Natural killer cell (primary cell): ENCODE measurements around the gene NAA35. TPM values are rescaled to one million over a fixed set of nuclear protein-coding genes. Genes with fewer than 3 reads are reported as not detected.

Experiments
- ATAC-seq, 3 donors: fragments of 150-1000 bp in 2 of 3; fragments of 200-7000 bp in 1 of 3; cut with Tn5 transposase; 1 replicate in 1 of 3; 2 replicates in 2 of 3; pipeline ENCODE4 v1.10.0; 2021; ENCODE audit warnings: mild to moderate bottlenecking in 2 of 3, moderate library complexity in 2 of 3
- DNase-seq, 2 donors: peaks; one replicate each; pipeline versions ENCODE4 v3.0.0 to v3.0.0-alpha.2; 2013 to 2021; ENCODE audit warnings: mixed read lengths in 1 of 2
- H3K27ac ChIP-seq: one replicate; pipeline ENCODE4 v1.5.1; 2013; ENCODE audit warnings: mild to moderate bottlenecking, low read length
- H3K27me3 ChIP-seq: one replicate; pipeline ENCODE4 v1.6.1; 2013; ENCODE audit warnings: low read length; ENCODE audit not compliant: control insufficient read depth, insufficient read depth
- H3K36me3 ChIP-seq: one replicate; pipeline ENCODE4 v1.6.1; 2013; ENCODE audit warnings: low read length; ENCODE audit not compliant: control insufficient read depth, insufficient read depth
- H3K4me1 ChIP-seq: one replicate; pipeline ENCODE4 v1.6.1; 2013; ENCODE audit warnings: low read length; ENCODE audit not compliant: control insufficient read depth, insufficient read depth
- H3K4me3 ChIP-seq: one replicate; pipeline ENCODE4 v1.5.1; 2013; ENCODE audit warnings: low read length
- H3K9me3 ChIP-seq: one replicate; pipeline ENCODE4 v1.6.1; 2013; ENCODE audit warnings: low read length; ENCODE audit not compliant: control insufficient read depth, insufficient read depth
- H3K27ac Mint-ChIP-seq, 2 donors: one replicate each; pipeline ENCODE4 v1.8.0; 2022; ENCODE audit warnings: mild to moderate bottlenecking in 2 of 2, mixed read lengths in 2 of 2, moderate library complexity in 1 of 2
- H3K27me3 Mint-ChIP-seq, 2 donors: one replicate each; pipeline ENCODE4 v1.8.0; 2022; ENCODE audit warnings: low read depth in 2 of 2, mixed read lengths in 2 of 2
- H3K36me3 Mint-ChIP-seq: one replicate; pipeline ENCODE4 v1.8.0; 2022; ENCODE audit warnings: mixed read lengths
- H3K4me1 Mint-ChIP-seq, 2 donors: one replicate each; pipeline ENCODE4 v1.8.0; 2022; ENCODE audit warnings: mixed read lengths in 2 of 2
- H3K4me3 Mint-ChIP-seq: one replicate; pipeline ENCODE4 v1.8.0; 2022; ENCODE audit warnings: mild to moderate bottlenecking, moderate library complexity, mixed read lengths
- H3K9me3 Mint-ChIP-seq, 2 donors: one replicate each; pipeline ENCODE4 v1.8.0; 2022; ENCODE audit warnings: mixed read lengths in 2 of 2
- WGBS: methylation state at CpG from one replicate; pipeline ENCODE4 v1.1.7; 2013; ENCODE audit warnings: missing lambda C conversion rate; ENCODE audit not compliant: insufficient coverage; 5-methylcytosine and 5-hydroxymethylcytosine counted together
- intact Hi-C: fragments of 100-400 bp; cut with micrococcal nuclease; formaldehyde crosslinking; loops from one replicate; pipeline ENCODE4 v1.14.2; 2022
- total RNA-seq, 4 donors: library from RNA; stranded (reverse); fragments of 120-200 nt in 1 of 4; gene quantifications; one replicate each; pipeline versions ENCODE4 v1.2.3 to v1.2.4, GENCODE V29; 2013 to 2022
- TF ChIP-seq, protein P1 (sequence below): fragments of 200-600 bp; IDR thresholded peaks from one replicate; pipeline ENCODE4 v1.8.0; 2022; ENCODE audit warnings: antibody characterized with exemption

NAA35 gene
- total RNA-seq, 3 donors from 2014 or later (not counting 1 experiment from before 2014, with no cell fraction given), result 19.9 to 27.6 (median 21.0) TPM

- Histone ChIP-seq H3K4me1 (no peaks in the 10 kb centered on the region), H3K27ac (no peak overlapping the region), H3K36me3 (no peaks in the 10 kb centered on the region), H3K27me3 (no peaks in the 10 kb centered on the region), H3K4me3 (no peak overlapping the region), H3K9me3 (no peaks in the 10 kb centered on the region)
- ATAC-seq (no peak), DNase-seq (no peak)
- no peaks in the 10 kb centered on the region for H3K9me3 Mint-ChIP-seq
- H3K4me3 Mint-ChIP-seq, result no peak overlapping the region
- H3K36me3 Mint-ChIP-seq, result no peaks in the 10 kb centered on the region
- H3K27me3 Mint-ChIP-seq, result peaks cover 0 to 3% of the 10 kb centered on the region in 2 donors
- intact Hi-C loops, result no loop called here
- H3K4me1 Mint-ChIP-seq, result no peaks in the 10 kb centered on the region
- no peak overlapping the region for H3K27ac Mint-ChIP-seq
- TF ChIP-seq, protein P1, sequence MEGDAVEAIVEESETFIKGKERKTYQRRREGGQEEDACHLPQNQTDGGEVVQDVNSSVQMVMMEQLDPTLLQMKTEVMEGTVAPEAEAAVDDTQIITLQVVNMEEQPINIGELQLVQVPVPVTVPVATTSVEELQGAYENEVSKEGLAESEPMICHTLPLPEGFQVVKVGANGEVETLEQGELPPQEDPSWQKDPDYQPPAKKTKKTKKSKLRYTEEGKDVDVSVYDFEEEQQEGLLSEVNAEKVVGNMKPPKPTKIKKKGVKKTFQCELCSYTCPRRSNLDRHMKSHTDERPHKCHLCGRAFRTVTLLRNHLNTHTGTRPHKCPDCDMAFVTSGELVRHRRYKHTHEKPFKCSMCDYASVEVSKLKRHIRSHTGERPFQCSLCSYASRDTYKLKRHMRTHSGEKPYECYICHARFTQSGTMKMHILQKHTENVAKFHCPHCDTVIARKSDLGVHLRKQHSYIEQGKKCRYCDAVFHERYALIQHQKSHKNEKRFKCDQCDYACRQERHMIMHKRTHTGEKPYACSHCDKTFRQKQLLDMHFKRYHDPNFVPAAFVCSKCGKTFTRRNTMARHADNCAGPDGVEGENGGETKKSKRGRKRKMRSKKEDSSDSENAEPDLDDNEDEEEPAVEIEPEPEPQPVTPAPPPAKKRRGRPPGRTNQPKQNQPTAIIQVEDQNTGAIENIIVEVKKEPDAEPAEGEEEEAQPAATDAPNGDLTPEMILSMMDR, result no peak
- WGBS, result 79% methylated on average over 11 of the region's 11 CpGs
These were observed 121.2 kb downstream of the NAA35 start for GRCh38 chr9:86061972-86062739.

GRCh38 chr9:86062845-86063693 is 122.1 kb downstream of the NAA35 start:
- Histone ChIP-seq H3K4me1 (no peaks in the 10 kb centered on the region), H3K27me3 (no peaks in the 10 kb centered on the region), H3K27ac (no peak overlapping the region), H3K9me3 (no peaks in the 10 kb centered on the region), H3K4me3 (no peak overlapping the region), H3K36me3 (no peaks in the 10 kb centered on the region)
- TF ChIP-seq, protein P1, result no peak
- peaks cover 0 to 3% of the 10 kb centered on the region in 2 donors for H3K27me3 Mint-ChIP-seq
- no peak overlapping the region for H3K4me3 Mint-ChIP-seq
- DNase-seq (no peak), ATAC-seq (no peak)
- no peaks in the 10 kb centered on the region for H3K4me1 Mint-ChIP-seq
- intact Hi-C loops, result no loop called here
- WGBS, result 85% methylated on average over 14 of the region's 16 CpGs
- H3K9me3 Mint-ChIP-seq, result no peaks in the 10 kb centered on the region
- H3K36me3 Mint-ChIP-seq, result no peaks in the 10 kb centered on the region
- H3K27ac Mint-ChIP-seq, result no peak overlapping the region

DNA sequence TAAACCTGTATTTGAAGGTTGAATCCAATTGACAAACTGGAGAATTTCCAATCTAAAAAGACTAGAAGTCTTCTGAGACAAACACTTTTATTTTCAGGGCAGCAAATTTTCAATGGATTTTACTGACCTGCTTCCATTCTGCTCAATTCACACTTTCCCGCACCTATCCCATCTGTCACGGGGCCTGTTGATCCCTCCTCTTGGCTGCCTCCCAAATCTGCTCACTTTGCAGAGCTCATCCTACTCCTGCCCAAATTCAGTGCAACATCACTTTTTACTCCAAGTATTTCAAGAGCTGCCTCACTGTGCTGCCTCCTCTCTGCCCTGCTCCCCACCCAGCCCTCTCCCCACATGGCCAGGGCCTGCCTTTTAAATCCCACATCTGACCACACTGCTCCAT is 123.3 kb downstream of the NAA35 start:
- Mint-ChIP-seq H3K4me1 (no peaks in the 10 kb centered on the region), H3K36me3 (no peaks in the 10 kb centered on the region), H3K4me3 (no peak overlapping the region), H3K9me3 (no peaks in the 10 kb centered on the region), H3K27ac (no peak overlapping the region), H3K27me3 (peaks cover 0 to 3% of the 10 kb centered on the region in 2 donors)
- Histone ChIP-seq H3K27ac (no peak overlapping the region), H3K27me3 (no peaks in the 10 kb centered on the region), H3K4me1 (no peaks in the 10 kb centered on the region), H3K4me3 (no peak overlapping the region), H3K36me3 (no peaks in the 10 kb centered on the region), H3K9me3 (no peaks in the 10 kb centered on the region)
- DNase-seq (no peak), ATAC-seq (no peak)
- 96% methylated on average over 2 of the region's 2 CpGs for WGBS
- TF ChIP-seq, protein P1, result no peak
- intact Hi-C loops, result no loop called here
